HG03558 (cell line): Measurements from ENCODE around the gene THSD7A.

Experiments used
- ATAC-seq: cut with Tn5 transposase; IDR thresholded peaks from one replicate; pipeline ENCODE4 v1.9.1; 2021; ENCODE audit warnings: moderate number of reproducible peaks; ENCODE audit not compliant: unreplicated experiment; ENCODE audit errors: extremely low read depth

THSD7A gene

DNA sequence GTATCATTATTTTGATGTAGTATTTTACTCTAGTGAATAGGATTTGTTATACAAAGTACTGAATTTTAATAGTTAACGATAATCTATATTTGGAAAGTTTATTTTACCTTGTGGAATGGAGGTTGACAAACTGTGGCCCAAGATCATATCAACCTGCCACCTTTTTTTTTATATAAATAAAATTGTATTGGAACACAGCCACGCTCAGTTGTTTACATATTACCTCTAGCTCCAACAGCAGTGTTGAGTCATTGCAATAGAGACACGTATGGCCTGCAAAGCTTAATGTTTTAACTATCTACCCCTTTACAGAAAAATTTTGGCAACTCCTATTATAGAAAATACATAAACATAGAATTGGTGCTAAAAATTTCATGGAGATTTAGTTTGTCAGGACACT, 239.3 kb downstream of the THSD7A start:
- no peak for ATAC-seq

DNA sequence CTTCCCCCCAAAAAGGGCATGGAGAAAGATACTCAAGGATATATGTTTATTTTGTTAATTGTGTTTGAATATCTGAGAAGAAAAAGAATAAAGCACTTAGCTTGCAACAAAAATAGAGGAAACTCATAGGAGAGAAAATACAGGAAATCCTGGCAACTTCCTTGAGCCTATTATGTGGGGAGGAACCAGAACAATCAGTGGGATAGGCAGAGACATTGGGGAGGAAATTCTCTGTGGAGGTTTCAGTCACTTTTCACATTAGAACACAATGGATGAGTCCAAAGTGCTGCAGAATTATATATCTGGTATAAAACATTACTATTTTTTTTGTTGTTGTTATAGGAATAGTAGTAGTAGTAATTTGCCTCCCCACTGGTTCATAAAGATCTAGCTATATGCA, 240.1 kb downstream of the THSD7A start:
- ATAC-seq: no peak

DNA sequence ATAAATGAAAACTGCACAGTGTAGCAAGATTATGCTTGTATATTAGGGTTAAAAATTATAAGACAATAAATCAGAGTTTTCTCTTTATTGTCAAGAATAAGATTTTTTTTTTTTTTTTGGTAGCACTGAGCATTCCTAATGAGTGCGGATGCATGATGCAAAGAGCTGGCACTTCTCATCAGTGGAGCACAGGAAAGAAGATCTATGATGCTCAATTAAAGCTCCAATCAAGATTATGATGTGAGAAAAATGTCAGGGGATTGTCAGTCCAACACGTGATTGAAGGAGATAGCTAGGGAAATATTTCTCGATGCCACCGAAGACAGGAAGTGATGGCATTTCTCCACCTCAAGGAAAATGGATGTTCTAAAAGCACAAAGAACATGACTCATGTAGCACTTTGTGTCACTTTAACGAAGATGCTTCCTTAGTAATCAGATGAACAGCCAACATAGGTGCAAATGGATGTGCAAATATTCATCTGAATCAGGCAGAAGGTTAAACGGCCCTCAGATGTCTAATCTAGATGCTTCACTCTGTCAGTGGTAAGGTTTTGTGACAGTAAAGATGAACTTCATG, 240.9 kb downstream of the THSD7A start:
- ATAC-seq: no peak

DNA sequence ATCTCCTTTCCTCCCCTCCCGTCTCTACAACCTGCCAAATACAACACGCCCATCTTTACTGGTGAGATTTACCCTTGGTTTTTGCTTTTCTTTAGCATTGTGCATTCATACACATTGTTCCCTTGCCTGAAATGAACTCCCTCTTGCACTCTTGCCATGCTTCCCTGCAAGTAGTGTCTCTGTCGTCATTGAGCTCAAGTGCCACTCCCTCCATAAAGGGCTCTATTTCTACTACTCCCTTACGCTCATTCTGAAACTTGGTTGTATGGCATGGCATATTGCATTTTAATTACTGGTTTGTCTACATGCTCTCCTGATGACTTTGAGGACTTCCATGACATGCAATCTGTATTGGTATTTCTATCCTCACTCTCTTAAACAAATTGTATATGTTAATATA, 242.7 kb downstream of the THSD7A start:
- no peak for ATAC-seq

DNA sequence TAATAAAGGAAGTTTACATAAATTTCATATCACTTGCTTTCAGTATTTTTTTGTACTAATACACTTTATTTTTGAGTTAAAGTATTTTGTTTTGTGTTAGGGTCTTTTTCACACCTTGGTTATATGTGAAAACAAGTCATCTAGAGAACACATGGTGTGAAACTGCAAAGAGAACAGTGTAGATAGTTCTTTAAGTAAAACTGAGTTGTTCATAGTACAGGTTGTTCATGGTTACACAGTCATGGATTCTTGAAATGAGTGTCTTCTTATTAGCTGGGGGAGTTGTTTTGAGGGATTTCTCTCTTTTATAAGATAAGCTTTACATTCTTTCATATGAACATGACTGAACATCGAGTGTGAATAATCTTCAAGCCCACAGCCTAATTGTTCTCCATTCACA, 244.2 kb downstream of the THSD7A start:
- no peak for ATAC-seq

DNA sequence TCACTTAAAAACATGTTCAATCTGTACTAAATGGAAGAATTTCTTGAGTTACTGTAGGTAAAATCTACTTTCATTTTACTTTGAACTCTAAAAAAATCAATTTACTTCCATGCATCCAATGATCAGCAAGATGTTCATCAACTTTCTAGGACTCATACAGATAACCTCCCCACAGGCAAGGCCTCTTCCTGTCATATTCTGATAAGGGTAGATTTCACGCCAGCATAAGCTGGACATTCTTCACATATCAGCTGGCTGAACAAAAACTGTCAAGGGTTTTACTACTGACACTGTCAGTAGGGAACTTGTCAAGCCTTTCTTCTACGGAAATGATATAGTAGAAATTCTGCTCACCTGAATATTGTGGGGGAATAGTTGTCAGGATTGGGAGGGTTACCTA, 244.9 kb downstream of the THSD7A start:
- no peak for ATAC-seq

DNA sequence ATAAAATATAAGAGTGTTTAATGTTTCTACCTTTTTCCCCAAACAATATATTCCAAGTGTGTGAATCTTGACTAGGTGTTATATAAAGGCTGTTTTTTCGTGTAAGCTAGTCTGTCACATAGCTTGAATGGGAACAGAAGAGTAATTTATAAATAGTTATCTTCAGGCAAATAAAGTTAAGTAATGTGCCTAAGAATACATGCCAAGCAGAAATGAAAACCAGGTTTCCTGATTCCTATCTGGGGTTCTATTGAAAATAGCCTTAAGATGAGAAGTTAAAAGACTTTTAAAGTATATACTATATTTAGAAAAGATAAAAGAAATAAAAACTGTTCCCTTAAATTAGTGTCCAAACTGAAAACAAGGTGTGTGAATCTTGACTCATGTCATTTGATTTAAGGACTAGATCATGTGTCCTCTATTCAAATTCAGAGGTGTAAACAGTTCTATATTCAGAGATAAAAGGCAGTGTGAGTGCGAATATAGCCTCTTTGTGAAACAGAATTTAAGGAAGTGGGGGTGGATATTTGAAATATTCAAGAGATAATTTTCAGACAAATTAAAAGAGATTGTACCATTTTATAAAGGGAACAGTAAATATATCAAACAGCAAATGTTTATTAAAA, 247.5 kb downstream of the THSD7A start:
- no peak for ATAC-seq

DNA sequence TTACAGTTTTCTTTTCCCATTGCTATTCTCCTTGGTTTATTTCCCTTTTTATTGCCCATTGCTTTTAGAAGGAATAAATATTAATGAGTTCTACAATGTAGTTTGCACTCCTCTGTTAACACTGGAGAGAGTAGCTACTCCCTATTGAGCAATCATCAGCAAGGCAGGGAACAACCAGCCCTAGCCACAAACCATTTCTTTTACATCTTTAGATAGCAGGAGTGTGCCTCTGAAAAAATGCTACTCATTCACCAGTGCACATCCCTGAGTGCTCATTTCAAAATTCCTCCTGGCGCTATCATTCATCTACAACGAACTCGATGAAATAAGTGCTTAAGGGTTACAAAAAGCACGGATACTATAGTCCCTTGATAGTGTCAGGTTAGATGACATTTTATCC, 252.9 kb downstream of the THSD7A start:
- no peak for ATAC-seq

DNA sequence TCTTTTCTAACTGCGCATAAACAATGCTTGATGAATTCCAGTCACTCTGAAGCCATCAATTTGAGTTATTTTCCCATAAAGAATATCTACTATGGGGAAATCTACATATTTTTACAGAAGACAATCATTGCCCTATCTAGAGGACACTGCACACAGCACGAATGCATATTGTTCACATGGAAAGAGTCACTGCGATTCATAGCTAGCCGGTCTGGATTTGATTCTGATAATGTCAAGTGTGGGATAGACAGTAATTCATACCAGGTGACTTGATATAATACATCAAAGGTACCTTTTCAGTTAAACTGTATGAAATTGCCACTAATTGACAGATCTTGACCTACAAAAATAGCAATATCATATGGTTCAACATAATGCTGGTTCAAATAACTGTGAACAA, 255.7 kb downstream of the THSD7A start:
- ATAC-seq: no peak

DNA sequence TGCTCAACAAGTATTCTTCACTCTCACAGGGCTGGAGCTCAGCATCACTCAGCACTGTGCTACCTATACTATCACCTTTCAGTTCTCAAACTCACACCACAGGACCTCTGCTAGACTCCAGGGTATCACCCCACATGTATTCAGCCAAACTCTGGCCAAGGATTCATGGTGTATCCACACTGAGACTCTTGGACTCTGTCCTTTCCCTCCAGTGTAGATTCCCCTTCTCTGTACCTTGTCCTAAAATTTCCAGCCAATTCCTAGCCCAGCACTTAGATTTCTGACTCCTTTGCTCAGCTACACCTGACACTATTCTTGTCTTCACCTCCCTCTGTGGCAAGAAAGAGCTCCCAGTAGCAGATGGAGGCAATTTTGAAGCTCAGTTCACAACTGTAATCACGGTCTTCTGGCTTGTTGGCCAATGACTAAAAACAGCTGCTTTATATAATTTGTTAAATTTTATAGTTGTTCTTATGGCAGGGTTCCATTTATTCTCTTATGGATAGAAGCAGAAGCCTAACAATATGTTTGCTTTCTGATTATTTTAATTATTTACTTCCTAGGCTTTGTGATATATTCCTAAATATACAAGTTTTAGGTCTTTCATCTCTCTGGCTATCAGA, 258.8 kb downstream of the THSD7A start:
- no peak for ATAC-seq

DNA sequence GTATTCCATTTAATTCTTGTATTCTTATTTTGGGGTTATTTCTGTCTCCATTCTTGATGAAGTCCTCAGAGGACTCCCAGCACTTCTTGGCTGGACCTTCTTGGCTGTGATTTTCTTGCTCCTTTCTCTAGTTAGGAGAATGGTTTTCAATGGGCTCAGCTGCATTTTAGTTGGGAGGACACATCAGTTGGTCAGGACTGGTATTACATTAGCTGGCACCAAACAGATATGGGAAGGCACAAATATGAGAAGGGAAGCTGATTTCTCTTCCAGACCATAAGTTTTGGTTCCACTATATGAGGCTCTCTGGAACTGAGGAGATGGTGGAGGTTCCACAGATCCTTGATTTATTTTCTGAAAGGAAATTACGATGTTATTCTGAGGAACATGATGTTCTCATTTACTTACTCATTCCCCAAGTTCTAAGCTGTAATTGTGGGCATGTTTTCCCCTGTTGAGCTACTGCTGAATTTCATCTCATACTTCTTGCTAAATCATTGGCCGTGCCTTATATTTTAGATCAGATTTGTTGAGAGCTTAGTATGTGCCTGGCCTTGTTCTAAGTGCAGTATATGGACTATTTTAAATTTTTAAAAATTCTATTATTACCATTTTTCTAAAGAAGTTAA, 261.0 kb downstream of the THSD7A start:
- no peak for ATAC-seq

DNA sequence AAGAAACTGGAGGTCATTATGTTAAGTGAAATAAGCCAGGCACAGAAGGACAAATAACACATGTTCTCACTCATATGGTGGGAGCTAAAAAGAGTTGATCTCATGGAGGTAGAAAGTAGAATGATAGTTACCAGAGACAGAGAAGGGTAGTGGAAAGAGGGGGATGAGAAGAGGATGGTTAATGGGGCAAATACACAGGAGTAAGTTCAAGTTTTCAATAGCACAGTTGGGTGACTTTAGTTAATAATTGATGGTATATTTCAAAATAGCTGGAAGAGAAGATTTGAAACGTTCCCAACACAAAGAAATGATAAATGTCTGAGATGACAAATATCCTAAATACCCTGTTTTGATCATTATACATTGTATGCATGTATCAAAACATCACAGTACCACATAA, 261.8 kb downstream of the THSD7A start:
- ATAC-seq: no peak

DNA sequence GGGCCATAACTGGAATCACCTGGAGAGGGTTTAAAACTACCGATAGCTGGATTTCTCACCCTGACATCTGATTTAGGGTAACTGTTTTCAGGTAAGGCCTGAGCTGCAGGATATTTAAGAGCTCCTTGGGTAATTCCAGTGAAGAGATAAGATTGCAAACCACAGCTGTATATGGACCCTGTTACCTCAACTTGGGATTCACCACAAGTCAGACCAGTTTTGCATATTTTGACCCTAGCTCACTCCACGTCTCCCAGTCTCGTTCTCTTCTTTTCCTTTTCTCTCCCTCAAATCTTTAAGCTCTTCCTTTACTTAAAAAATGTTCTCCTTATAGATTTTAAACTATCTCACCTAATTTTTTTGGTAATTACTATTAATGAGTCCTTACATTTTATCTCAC, 264.4 kb downstream of the THSD7A start:
- ATAC-seq: no peak

DNA sequence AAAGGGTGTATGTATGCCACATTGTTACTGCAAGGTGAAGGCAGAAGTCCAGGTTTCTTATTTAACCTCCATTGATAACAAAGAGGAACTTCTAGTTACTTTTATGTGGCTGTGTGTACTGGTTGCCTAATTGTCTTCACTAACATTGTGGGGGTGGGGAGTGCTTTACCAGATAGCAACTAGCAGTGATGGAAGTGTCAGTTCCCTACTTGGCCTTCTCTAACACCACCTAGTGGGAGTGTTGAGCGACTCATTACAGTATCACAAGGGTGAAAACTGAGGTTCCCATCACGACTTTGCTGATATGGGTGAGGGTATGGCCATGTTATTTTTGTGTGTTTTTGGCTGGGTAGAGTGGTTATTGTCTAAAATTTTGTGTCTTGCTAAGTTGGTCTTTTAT, 274.4 kb downstream of the THSD7A start:
- peak; percentile 75 for ATAC-seq

DNA sequence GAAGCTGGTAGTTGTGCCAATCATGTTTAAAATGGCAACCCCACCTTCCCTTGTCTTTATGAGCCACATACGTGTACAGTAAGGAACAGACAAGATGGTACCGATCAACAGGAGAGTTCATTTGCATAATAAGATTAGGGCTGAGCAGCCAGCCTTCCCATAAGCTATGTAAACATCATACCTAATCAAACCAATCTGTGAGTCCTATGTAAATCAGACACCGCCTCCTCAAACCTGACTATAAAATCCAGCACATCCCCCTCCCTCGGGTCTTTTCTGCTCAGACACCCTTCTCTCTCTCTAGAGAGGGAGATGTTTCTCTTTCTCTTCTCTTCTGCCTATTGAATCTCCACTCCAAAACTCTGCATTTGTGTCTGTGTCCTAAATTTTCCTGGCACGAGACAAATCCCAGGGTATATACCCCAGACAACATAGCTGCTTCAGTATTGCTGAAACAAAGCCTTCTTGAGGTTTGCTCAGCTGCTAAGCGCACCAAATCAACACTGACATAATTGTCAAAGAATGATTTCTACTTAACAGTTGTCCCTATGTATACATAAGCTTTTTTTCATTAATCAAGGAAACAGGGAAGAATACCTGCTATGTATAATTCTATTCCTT, 279.2 kb downstream of the THSD7A start:
- no peak for ATAC-seq

DNA sequence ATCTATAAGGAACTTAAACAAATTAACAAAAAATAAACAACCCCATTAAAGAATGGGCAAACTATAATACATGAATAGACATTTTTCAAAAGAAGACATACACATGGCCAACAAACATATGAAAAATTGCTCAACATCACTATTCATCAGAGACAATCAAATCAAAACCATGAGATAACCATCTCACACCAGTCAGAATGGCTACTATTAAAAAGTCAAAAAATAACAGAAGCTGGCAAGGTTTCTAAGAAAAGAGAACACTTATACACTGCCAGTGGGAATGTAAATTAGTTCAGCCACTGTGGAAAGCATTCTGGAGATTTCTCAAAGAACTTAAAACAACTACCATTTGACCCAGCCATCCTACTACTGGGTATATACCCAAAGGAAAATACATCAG, 280.5 kb downstream of the THSD7A start:
- ATAC-seq: no peak

DNA sequence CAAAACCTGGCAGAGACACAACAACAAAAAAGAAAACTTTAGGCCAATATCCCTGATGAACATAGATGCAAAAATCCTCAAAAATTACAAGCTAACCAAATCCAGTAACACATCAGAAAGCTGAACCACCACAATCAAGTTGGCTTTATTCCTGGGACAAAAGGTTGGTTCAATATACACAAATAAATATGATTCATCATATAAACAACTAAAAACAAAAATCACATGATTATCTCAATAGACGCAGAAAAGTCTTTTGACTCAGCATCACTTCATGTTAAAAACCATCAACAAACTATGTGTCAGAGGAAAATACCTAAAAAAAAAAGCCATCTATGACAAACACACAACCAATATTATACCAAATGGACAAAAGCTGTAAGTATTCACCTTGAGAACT, 283.5 kb downstream of the THSD7A start:
- no peak for ATAC-seq

DNA sequence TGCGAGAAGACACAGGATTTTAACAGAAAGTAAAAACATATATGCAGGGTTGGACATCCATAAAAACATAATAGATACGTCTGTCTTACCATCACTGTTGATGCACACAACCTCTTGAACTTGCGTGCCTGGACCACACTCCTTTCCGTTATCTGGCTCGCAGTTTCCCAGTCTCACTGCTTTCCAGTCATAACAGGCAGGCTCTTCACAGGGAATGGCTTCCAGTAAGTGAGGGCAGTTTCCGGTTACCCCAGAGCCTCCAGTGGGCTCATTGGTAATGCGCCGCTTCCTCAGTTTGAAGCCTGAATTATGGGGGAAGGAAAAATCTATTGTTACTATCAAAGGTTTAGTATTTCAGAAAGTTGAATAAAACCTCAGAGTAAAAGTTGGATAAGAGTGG, 290.7 kb downstream of the THSD7A start:
- no peak for ATAC-seq

DNA sequence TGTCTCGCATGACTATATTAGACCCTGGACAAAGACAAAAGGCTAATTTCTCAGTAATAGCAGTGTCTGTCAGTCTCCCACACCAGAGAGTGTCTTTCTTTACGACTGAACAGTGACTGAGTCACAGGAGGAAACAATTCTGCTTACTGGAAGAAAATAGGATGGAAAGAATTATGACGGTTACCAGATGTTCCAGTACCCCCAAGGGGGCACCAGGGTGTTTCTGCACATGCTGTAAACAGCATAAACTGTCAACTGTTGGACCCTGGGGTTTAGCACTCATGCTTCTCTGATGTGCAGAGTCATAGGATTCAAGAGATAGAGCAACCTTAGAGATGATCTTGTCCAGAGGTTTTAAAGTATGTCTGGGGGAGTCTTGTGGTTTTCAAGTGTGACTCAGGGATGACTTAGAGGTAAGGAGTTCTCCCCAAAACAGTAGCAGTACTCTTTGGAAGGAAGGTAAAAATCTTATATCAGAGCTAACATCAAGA, 291.7 kb downstream of the THSD7A start:
- ATAC-seq: no peak

DNA sequence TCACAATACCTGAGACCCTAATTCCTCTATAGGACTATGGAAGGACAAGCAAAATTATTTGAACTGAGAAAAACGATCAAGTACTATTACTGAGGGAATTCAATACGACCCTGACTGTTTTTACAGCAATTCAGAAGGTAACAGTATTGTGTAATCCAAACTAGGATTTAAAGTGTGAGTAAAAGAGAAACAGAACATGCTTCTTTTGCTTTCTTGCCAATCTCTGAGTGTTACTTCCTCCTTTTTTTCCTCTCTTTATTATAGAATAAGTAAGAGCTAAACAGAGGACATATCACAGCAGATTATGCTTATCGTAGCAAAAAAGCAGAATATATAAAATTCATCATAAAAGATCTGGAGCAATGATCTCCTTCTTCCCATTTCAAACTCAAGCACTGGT, 292.1 kb downstream of the THSD7A start:
- ATAC-seq: no peak

DNA sequence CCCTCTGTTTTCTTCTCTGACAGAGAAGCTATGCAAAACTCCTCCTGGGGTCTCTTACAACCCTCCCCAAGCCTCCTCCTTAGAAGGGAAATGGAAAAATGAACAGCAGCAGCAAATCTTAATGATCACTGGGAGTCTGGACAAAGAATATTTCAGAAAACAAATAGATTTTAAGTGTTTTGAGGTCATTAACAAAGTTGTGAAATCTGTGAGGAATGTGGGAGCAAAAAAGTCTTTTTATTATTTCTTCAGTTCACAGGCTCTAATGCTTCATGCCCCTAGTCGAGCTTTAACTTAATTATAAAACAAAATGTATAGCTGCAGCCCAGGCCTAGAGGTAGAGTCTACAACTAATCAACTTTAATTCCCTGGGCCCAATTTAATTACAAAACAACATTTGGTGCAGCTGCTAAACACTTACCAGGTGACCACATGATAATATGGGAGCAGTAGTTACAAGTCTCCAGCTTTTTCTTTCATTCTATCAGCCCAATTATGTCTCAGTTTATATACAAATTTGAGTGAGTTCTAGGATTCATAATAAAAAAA, 293.2 kb downstream of the THSD7A start:
- no peak for ATAC-seq
